ENCODE measurements around the gene RTL10.

The RTL10 gene

GRCh38 chr22:19893363-19893762 lies 38.7 kb upstream of the RTL10 start:
- DNase-seq (ENCODE audit: insufficient read length, low spot score) (no peak), FAIRE-seq (no peak)
- no peak for TF ChIP-seq CTCF (IDR thresholded peaks at IDR 0.05; ENCODE audit: insufficient read depth, missing control alignments)

GRCh38 chr22:19892925-19893324 lies 38.3 kb upstream of the RTL10 start:
- DNase-seq (ENCODE audit: insufficient read length, low spot score) (no peak), FAIRE-seq (no peak)
- no peak for TF ChIP-seq CTCF (IDR thresholded peaks at IDR 0.05; ENCODE audit: insufficient read depth, missing control alignments)

- no peak for FAIRE-seq
- TF ChIP-seq CTCF (IDR thresholded peaks at IDR 0.05; ENCODE audit: insufficient read depth, missing control alignments): no peak
- no peak for DNase-seq (ENCODE audit: insufficient read length, low spot score)
These were observed 37.7 kb upstream of the RTL10 start for GRCh38 chr22:19892257-19892879.

- no peak for TF ChIP-seq CTCF (IDR thresholded peaks at IDR 0.05; ENCODE audit: insufficient read depth, missing control alignments)
- DNase-seq (ENCODE audit: insufficient read length, low spot score) (peak; percentile 95), FAIRE-seq (no peak)
These were observed 36.9 kb upstream of the RTL10 start for GRCh38 chr22:19891317-19892256.

GRCh38 chr22:19890502-19891316 lies 36.0 kb upstream of the RTL10 start:
- DNase-seq (ENCODE audit: insufficient read length, low spot score): no peak
- FAIRE-seq: no peak

GRCh38 chr22:19889951-19890350 lies 35.3 kb upstream of the RTL10 start:
- TF ChIP-seq CTCF (IDR thresholded peaks at IDR 0.05; ENCODE audit: insufficient read depth, missing control alignments): no peak
- no peak for FAIRE-seq
- no peak for DNase-seq (ENCODE audit: insufficient read length, low spot score)

More at GRCh38 chr22:19890502-19891316, 36.0 kb upstream of the RTL10 start:
- TF ChIP-seq CTCF (IDR thresholded peaks at IDR 0.05; ENCODE audit: insufficient read depth, missing control alignments): no peak
